Activated CD4-positive, alpha-beta T cell treated with anti-CD3 and anti-CD28 coated beads, Interleukin-2, amount 10 ng/mL, durations not matched to agents 7 days and 5 days (primary cell): ENCODE data around the gene ABTB1. TPM values are rescaled to one million over a fixed set of nuclear protein-coding genes. Genes with fewer than 3 reads are reported as not detected.

Experiments
- total RNA-seq, 2 experiments: library from RNA; stranded (reverse); gene quantifications; one replicate each; pipeline ENCODE4 v1.2.3, GENCODE V29; 2021

ABTB1 gene
- total RNA-seq, 2 experiments from 2014 or later, result 24.3 to 29.5 TPM

Other genes with a start within 250 kb of the ABTB1 start
- gene TPRA1, start 82.2 kb upstream of the ABTB1 start, total RNA-seq, result 10 to 100 TPM; 27.1 to 30.6 TPM
- gene MCM2, start 74.5 kb upstream of the ABTB1 start, total RNA-seq, result 100 to 1,000 TPM; 127 to 131 TPM
- 1 to 10 TPM; 2.7 to 2.9 TPM for gene PODXL2, start 43.8 kb upstream of the ABTB1 start, total RNA-seq
- gene MGLL, start 149.6 kb downstream of the ABTB1 start, total RNA-seq, result under 1 TPM; 0.10 to 0.25 TPM
- not detected for gene KBTBD12, start 242.3 kb downstream of the ABTB1 start, total RNA-seq